Measurements from ENCODE around the gene STARD10.
"Not testable (repeated sequence)": the region's sequence is repeated elsewhere in the genome, so short reads cannot be mapped to it uniquely, and the experiment has no call there.

Gene STARD10

GRCh38 chr11:72806378-72806777 lies 12.5 kb upstream of the STARD10 start:
- not testable (repeated sequence) for DNase-seq

- DNase-seq, result no peak
These were observed 11.4 kb upstream of the STARD10 start for GRCh38 chr11:72805216-72805615.

DNA sequence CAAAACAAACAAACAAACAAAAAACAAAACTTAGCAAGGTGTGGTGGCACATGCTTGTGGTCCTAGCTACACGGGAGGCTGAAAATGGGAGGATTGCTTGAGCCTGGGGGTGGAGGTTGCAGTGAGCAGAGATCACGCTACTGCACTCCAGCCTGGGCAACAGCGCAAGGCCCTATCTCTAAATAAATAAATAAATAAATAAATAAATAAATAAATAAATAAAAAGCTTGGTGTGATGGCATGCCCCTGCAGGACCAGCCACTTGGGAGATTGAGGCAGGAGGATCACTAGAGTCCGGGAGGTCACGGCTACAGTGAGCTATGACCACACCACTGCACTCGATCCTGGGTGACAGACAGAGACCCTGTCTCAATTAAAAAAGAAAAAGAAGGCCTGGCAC lies 9.0 kb upstream of the STARD10 start:
- no peak for DNase-seq

- no peak for DNase-seq
These were observed 5.6 kb upstream of the STARD10 start for GRCh38 chr11:72799441-72799840.

DNA sequence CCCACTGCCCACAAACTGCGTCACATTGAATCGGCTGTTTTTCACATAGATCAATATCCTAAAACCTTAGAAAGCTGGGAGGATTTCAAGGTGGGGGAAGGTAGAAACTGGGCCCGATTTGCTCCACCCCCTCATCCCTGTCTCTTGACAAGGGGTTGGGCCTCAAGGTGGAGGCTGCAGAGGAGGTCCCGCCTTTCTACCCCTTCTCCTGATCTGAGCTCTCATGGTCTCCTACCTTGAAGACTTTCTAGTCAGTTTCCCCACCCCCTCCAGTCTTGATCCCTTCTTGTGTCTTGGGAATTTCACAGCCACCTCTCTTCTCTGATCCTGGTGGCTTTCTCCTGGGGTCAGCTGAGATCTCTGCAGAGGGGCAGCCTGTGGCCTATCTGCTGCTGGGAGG lies 4.5 kb upstream of the STARD10 start:
- no peak for DNase-seq

DNA sequence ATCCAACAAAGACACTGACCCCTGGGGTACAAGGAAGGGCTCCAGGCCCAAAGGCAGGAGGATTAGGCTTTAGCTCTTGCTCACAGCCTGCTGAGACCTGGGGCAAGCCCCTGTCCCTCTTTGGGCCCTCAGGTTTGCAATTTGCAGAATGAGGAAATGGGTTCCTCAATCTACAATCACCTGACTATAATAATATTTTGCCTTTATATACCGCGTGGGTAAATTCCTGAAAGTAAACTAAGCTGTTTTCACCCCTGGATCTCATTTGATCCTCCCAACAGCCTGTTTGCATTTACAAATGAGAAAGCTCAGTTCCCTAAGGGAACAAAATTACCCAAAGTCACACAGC lies 797 bp downstream of the STARD10 start:
- no peak for DNase-seq

- DNase-seq, result no peak
These were observed 1.3 kb downstream of the STARD10 start for GRCh38 chr11:72792437-72793021.

- not testable (repeated sequence) for DNase-seq
These were observed 2.6 kb downstream of the STARD10 start for GRCh38 chr11:72791228-72791627.

DNA sequence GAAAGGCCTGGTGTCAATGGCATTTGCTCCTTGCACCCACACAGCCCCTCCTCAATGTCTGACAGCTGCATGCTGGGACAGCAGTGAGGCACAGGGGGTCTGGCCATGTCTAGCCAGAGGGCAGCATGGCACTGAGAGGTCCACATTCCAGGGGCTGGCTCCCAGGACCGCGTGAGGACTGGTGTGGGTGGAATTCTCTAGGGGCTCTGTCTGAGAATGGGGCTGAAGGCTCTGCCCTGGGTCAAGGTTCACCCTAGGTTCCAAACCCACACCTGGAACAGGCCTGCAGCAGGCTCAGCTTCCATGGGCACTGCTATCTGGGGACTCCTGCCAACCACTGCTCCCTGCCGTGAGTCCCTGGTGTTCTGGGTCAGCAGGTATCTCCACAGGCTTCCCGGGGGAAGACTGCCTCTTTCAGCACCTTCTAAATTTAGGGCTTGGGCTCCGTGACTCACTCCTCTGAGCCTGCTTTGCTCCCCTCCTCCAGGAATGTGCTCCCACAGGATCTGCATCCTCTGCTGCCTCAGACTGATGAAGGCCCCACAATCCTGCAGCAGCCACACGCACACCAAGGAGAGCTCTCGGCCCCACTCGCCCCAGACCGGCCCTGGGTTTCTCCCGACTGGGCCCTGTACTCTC lies 4.2 kb downstream of the STARD10 start:
- no peak for DNase-seq

DNA sequence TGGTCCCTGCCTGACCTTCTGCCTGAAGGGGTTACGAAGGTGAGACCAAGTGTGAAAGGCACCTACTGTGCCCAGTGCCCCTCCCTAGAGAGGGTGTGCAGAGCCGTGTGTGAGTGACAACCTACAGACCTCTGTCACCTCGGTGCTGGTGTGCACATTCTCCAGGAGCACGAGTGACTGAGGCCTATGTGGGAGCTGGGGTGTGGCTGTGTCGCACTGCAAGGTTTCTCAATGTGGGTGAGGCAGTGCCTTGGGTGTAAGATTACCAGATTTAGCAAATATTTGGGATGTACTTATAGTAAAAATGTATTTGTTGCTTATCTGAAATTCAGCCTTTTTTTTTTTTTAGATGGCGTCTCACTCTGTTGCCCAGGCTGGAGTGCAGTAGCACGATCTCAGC lies 5.6 kb downstream of the STARD10 start:
- DNase-seq, result no peak

DNA sequence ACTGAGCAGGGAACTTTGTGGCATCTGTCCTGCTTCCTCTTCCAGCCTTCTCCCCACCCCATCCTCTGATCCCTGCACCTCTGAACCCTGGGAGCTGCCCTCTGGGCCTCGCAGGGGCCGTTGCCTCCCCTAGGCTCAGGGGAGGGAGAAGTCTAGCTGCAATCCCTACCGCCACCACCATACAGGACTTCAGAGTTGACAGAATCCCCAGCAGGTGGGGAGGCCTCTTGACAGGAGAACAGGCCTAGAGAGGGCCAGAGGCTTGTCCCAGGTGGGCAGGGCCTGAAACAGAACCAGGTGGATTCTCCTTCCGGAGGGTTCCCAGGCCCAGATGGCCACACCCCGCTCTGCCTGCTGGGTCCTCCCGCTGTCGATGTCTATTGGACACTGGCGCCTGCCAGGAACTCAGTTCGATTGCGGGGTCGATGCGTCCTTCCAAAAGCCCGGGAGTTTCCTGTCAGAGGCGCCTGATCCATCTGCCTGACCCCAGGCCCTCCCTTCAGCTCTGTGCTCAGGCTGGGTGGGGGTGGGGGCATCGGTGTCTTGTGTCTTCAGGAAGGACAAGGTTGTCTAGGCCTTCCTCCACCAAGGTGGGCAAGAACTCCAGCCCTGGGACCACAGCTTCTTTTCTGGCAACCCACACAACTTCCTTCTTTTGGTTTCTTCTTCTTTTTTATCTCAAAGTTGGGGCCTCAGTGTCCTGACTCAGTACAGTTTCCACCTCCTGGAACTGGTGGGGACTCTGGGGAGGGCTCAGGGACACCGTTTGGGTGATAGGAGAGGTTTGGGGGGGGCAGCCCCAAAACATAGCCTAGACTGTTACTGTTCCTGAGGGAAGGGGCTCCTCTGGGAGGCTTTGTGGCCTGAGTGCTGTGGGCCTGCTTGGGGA lies 6.4 kb downstream of the STARD10 start:
- DNase-seq, result no peak

- DNase-seq, result no peak
These were observed 7.3 kb downstream of the STARD10 start for GRCh38 chr11:72786305-72787215.

- DNase-seq, result no peak
These were observed 9.2 kb downstream of the STARD10 start for GRCh38 chr11:72784662-72785061.

DNA sequence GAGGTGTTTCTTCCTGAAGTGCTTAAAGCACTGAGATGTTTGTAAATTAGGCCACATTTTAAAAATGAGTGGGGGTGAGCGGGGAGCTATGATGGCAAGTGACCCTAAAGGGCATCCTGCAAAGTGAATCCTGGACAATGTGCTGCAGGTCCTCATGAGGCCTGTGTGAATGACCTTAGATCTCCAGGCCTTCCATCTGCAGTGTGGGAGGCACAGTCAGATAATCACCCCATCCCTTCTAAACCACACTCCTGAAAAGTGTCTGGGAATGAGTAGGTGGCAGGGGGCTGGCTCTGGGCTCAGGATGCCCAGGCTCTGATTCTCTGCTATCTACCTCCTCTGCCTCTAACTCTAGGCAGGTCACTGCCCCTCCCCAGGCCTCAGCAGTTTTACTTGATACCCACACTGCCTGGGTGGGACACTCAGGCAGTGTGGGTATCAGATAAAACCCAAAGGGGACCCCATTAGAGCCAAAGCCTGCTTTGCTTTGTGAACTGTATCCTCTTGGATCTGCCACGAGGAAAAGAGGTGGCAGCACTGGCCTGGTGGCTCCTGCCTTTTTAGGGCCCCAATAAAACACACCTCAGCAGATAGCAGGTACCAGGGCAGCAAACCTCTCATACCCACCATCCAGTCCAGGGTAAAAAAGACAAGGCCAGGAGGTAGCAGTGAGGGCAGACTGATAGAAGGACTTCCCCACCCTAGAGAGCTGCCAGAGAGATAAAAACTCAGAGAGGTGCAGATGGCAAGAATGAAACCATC lies 10.5 kb downstream of the STARD10 start:
- no peak for DNase-seq

DNA sequence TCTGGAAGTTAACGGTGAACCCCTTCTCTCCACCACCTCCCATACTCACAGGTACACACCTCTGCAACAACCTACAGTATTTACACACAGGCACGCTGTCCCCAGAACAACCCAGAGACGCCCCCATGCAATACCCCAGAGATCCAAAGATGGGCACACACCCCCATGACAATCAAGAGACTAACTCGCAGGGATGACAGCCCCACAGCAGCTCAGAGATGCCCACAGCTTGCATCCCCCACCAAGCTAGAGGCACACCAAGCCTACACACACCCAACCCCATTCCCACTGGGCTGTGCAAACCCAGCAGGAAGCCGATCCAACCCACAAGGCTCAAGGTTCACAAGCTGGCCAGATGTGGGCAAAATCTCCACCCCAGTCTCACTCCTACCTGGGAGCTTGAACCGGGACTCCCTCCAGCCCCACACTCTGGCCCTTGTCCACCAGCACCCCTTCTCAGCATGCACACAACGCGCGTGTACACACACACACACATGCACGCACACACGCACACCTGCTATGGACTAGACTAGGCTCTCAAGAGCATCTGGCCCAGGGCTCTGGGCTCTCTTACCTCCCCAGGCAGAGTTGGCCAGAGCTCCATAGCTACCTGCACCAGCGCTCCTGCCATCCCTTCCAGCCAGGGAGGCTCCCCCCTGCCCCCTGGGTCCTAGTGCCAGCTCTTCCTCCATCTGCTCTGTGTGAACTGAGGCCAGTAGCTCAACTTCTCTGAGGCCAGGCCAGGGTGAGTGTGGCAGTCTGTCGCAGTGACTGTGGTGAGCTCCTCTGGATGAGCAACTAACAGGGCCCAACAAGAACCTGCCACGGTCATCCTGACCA lies 11.5 kb downstream of the STARD10 start:
- DNase-seq, result no peak

GRCh38 chr11:72781313-72782080 lies 12.3 kb downstream of the STARD10 start:
- peak; percentile 39 for DNase-seq

- DNase-seq, result no peak
These were observed 12.9 kb downstream of the STARD10 start for GRCh38 chr11:72781063-72781312.

DNA sequence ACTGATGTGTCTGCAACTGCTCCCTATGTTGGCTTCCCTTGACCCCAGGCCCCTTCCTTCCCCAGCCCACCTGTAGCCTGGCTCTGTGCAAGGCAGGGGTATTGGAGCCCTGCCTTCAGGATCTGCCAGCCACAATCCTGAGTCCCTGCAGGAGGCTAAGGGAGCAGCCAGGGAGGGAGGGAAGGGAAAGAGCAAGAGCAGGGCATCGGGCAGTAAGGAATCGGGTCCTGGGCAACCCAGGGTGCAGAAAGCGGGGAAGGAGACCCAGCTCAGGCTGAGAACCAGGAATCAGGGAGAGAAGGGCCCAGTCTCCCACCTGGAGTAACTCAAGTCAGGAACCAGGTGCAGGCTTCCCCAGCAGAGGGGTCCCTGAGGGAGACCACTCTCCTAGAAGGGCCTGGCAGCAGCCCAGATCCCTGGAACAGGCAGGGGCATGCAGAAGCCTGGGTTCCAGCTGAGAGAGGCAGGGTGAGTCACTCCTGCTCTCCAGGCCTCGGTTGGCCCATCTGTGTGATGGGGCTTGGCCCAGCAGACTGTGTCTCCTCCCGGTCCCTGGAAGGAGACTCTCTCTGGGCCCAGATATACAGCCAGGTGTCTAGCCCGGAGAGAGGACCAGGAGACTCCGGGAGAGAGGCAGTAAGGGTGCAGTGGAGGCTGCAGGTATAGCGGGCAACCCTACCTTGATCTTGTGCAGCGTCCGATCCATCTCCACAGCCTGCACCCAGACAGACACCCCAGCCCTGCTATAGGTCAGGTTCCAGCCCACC lies 13.4 kb downstream of the STARD10 start:
- no peak for DNase-seq

- no peak for DNase-seq
These were observed 14.2 kb downstream of the STARD10 start for GRCh38 chr11:72779495-72780128.

All from activated effector memory CD4-positive, alpha-beta T cell treated with Interleukin-2 at 50 U/mL for 16 hours (primary cell).